Measurements from ENCODE around the gene RPP38. TPM values are rescaled to one million over a fixed set of nuclear protein-coding genes. Genes with fewer than 3 reads are reported as not detected.

RPP38 gene
- total and polyA plus RNA-seq, 2 of the 13 experiments (the other 11 are each of a cell fraction or from before 2014, with no cell fraction given), result 11.7 to 16.4 TPM

DNA sequence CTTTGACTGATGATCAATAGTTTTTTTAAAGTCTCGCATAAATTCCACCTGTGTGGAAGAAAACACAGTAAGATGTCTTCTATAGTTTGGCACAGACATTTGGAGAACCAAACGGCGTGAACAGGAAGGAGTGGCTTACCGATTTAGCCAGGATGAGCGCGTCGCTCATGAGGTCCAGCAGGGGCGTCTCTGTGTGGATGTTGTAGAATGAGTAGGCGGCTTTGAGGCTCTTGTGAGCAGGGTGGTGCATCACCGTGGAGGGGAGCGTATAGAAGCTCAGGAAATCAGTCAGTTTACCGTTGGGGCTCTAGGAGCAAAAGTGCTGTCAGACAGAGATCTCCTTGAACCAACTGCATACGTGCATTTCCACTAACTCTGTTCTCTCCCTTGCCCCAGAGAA is 15.5 kb downstream of the RPP38 start (continued):
- TF ChIP-seq, protein P1, sequence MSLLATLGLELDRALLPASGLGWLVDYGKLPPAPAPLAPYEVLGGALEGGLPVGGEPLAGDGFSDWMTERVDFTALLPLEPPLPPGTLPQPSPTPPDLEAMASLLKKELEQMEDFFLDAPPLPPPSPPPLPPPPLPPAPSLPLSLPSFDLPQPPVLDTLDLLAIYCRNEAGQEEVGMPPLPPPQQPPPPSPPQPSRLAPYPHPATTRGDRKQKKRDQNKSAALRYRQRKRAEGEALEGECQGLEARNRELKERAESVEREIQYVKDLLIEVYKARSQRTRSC (CRISPR knock-in tag; IDR thresholded peaks at IDR 0.05; ENCODE audit: low read depth), result no peak
- TF ChIP-seq ZNF496 (CRISPR knock-in tag; IDR thresholded peaks at IDR 0.05; ENCODE audit: insufficient replicate concordance), result no peak
- no peak for TF ChIP-seq PHF21A (CRISPR knock-in tag; IDR thresholded peaks at IDR 0.05)

DNA sequence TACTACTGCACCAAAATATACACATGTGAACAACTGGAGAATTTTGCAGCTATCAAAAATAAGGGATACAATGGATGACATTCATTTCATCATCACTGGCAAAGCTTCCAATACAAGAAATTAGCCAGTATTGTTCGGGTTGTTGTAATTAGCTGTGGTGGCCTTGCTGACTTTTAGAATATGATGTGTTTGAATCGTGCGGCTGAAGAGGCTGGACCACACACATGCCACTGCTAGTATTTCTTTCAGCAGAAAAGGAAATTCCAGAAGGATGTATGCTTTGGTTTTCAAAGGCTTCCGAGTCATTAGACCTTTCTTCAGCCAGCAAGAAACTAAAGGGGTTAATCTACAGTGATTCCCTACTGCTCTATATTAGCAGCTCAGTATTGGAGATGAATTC is 16.6 kb downstream of the RPP38 start:
- CTCF ChIA-PET (ENCODE audit: low intra/inter-chr PET ratio, low total read pairs), result no interaction called here
- POLR2A ChIA-PET, result interaction anchor here (0.9 kb wide), 1 partner anchor 16 kb away, joined by 3 read pairs; the partner anchor contains the start of gene RPP38
- Histone ChIP-seq H3K4me2 (ENCODE audit: low read depth, low read length) (no peak overlapping the region), H4K20me1 (ENCODE audit: insufficient read depth, low read length) (no peaks in the 10 kb centered on the region), H3K36me3 (replicated peaks in 1 of 2; ENCODE audit: control insufficient read depth in 1 of 2, insufficient read depth in 2 of 2, low read length in 2 of 2) (peaks cover 7 to 29% of the 10 kb centered on the region in 2 experiments; a peak in 4 of 5 replicates), H3K4me1 (ENCODE audit: insufficient read depth, low read length) (peaks cover 9% of the 10 kb centered on the region), H3K79me2 (ENCODE audit: insufficient read depth, low read length) (no peaks in the 10 kb centered on the region), H3K4me3 (replicated peaks in 1 of 3; ENCODE audit: insufficient read depth in 1 of 3, low read depth in 2 of 3, low read length in 3 of 3) (no peak overlapping the region), H3K9ac (ENCODE audit: insufficient read depth, low read depth, low read length) (no peak overlapping the region), H3K27ac (ENCODE audit: extremely low read length, insufficient read depth, low read length) (no peak overlapping the region), H2AFZ (ENCODE audit: low read length) (no peak overlapping the region), H3K27me3 (ENCODE audit: control insufficient read depth in 1 of 2, insufficient read depth in 2 of 2, low read length in 2 of 2) (no peaks in the 10 kb centered on the region), H3K9me3 (ENCODE audit: low read length) (no peaks in the 10 kb centered on the region)
- FAIRE-seq, result no peak
- in situ Hi-C loops (cut with HindIII; ENCODE audit: extremely low pct_ligation_motif_present, low pct_unique_long_range_greater_than_20kb), result no loop called here
- BruUV-seq (replicated peaks), result no TSS peak
- TF ChIP-seq ADNP (CRISPR knock-in tag; IDR thresholded peaks at IDR 0.05) (no peak), STAT5B (CRISPR knock-in tag; IDR thresholded peaks at IDR 0.05) (no peak), ZNF672 (CRISPR knock-in tag; IDR thresholded peaks at IDR 0.05) (no peak), ZNF337 (CRISPR knock-in tag; IDR thresholded peaks at IDR 0.05; ENCODE audit: borderline replicate concordance, low read depth) (no peak), CBX1 (IDR thresholded peaks at IDR 0.05; ENCODE audit: low read depth) (no peak), GTF3A (CRISPR knock-in tag; conservative IDR thresholded peaks at IDR 0.05) (no peak), KLF11 (CRISPR knock-in tag; IDR thresholded peaks at IDR 0.05) (no peak)
- TF ChIP-seq, protein P2, sequence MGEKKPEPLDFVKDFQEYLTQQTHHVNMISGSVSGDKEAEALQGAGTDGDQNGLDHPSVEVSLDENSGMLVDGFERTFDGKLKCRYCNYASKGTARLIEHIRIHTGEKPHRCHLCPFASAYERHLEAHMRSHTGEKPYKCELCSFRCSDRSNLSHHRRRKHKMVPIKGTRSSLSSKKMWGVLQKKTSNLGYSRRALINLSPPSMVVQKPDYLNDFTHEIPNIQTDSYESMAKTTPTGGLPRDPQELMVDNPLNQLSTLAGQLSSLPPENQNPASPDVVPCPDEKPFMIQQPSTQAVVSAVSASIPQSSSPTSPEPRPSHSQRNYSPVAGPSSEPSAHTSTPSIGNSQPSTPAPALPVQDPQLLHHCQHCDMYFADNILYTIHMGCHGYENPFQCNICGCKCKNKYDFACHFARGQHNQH (CRISPR knock-in tag; IDR thresholded peaks at IDR 0.05), result no peak
- TF ChIP-seq, protein P3, sequence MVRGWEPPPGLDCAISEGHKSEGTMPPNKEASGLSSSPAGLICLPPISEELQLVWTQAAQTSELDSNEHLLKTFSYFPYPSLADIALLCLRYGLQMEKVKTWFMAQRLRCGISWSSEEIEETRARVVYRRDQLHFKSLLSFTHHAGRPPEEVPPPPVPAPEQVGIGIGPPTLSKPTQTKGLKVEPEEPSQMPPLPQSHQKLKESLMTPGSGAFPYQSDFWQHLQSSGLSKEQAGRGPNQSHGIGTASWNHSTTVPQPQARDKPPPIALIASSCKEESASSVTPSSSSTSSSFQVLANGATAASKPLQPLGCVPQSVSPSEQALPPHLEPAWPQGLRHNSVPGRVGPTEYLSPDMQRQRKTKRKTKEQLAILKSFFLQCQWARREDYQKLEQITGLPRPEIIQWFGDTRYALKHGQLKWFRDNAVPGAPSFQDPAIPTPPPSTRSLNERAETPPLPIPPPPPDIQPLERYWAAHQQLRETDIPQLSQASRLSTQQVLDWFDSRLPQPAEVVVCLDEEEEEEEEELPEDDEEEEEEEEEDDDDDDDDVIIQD (CRISPR knock-in tag; IDR thresholded peaks at IDR 0.05; ENCODE audit: low read depth), result no peak
- TF ChIP-seq, protein P4, sequence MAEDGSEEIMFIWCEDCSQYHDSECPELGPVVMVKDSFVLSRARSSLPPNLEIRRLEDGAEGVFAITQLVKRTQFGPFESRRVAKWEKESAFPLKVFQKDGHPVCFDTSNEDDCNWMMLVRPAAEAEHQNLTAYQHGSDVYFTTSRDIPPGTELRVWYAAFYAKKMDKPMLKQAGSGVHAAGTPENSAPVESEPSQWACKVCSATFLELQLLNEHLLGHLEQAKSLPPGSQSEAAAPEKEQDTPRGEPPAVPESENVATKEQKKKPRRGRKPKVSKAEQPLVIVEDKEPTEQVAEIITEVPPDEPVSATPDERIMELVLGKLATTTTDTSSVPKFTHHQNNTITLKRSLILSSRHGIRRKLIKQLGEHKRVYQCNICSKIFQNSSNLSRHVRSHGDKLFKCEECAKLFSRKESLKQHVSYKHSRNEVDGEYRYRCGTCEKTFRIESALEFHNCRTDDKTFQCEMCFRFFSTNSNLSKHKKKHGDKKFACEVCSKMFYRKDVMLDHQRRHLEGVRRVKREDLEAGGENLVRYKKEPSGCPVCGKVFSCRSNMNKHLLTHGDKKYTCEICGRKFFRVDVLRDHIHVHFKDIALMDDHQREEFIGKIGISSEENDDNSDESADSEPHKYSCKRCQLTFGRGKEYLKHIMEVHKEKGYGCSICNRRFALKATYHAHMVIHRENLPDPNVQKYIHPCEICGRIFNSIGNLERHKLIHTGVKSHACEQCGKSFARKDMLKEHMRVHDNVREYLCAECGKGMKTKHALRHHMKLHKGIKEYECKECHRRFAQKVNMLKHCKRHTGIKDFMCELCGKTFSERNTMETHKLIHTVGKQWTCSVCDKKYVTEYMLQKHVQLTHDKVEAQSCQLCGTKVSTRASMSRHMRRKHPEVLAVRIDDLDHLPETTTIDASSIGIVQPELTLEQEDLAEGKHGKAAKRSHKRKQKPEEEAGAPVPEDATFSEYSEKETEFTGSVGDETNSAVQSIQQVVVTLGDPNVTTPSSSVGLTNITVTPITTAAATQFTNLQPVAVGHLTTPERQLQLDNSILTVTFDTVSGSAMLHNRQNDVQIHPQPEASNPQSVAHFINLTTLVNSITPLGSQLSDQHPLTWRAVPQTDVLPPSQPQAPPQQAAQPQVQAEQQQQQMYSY (CRISPR knock-in tag; IDR thresholded peaks at IDR 0.05), result no peak
- DNase-seq (ENCODE audit: low spot score), result no peak
- ATAC-seq, result no peak
- WGBS (ENCODE audit: low lambda C conversion rate), result 96% methylated on average over 4 of the region's 4 CpGs
- intact Hi-C loops (cut with micrococcal nuclease; ENCODE audit: unreplicated experiment), result no loop called here
